ENCODE results near the gene TMEM120B.

The TMEM120B gene

DNA sequence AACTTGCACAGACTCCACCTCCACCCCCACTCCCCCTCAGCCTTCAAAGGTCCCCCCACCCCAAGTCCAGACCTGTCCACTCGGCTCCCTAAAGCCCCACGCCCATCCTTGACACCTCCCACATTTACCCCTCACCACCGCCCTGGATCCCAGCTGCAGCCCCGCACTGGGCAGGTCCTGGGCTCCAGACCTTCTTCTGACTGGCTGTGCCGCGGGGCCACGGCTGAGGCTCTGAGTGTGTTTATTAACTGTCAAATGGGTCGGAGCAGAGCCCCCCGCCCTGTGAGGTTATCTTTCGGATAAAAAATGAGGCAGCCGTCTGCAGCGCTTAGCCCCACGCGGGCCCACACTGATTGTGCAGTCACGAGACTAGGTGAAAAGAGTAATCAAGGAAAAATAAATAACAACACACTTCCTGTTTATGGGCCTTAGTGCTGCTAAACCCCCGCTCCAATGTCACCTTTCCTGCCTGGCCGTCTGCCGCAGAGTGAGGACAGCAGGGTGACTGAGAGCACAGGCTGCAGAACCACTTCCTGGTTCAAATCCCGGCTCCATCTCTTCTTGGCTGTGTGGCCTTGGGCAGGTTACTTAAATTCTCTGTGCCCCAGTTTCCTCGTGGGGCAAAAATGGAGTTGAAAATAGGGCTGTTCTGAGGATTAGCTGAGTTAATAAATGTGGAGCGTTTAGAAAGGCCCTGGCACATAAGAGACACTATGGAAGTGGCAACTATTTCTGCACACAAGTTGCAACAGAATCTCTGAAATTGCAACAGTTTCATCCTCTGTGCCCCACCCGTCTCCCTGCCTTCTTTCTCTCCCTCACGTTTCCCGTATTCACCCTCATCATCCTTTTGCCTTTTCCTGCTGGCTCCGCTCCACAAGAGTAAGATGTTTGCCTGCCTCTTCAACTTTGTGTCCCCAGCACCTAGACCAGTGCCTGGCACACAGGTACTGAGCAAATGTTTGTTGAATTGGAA lies 100.7 kb downstream of the TMEM120B start:
- Mint-ChIP-seq H3K27ac (peak overlapping the region; percentile 68), H3K27me3 (no peaks in the 10 kb centered on the region), H3K4me1 (ENCODE audit: low read depth) (peaks cover 40% of the 10 kb centered on the region), H3K4me3 (peak overlapping the region; percentile 91), H3K9me3 (ENCODE audit: low read depth) (no peaks in the 10 kb centered on the region), H3K36me3 (peaks cover 5% of the 10 kb centered on the region)

DNA sequence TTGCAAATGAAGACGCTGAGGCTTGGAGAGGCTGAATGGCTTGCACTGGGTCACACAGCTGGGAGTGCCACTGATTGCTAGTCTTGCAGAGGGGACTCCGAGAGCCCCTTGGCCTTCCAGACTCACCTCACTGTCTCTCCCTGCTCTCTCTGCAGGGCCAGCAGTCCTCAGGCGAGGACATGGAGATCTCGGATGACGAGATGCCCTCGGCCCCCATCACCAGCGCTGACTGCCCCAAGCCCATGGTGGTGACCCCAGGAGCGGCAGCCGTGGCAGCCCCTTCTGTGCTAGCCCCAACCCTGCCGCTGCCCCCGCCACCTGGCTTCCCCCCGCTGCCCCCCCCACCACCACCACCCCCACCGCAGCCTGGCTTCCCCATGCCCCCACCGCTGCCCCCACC lies 101.4 kb downstream of the TMEM120B start:
- H3K4me1 Mint-ChIP-seq (ENCODE audit: low read depth): peaks cover 37% of the 10 kb centered on the region
- no peak overlapping the region for H3K4me3 Mint-ChIP-seq
- H3K36me3 Mint-ChIP-seq: peaks cover 5% of the 10 kb centered on the region
- H3K9me3 Mint-ChIP-seq (ENCODE audit: low read depth): no peaks in the 10 kb centered on the region
- peak overlapping the region; percentile 68 for H3K27ac Mint-ChIP-seq
- no peaks in the 10 kb centered on the region for H3K27me3 Mint-ChIP-seq

DNA sequence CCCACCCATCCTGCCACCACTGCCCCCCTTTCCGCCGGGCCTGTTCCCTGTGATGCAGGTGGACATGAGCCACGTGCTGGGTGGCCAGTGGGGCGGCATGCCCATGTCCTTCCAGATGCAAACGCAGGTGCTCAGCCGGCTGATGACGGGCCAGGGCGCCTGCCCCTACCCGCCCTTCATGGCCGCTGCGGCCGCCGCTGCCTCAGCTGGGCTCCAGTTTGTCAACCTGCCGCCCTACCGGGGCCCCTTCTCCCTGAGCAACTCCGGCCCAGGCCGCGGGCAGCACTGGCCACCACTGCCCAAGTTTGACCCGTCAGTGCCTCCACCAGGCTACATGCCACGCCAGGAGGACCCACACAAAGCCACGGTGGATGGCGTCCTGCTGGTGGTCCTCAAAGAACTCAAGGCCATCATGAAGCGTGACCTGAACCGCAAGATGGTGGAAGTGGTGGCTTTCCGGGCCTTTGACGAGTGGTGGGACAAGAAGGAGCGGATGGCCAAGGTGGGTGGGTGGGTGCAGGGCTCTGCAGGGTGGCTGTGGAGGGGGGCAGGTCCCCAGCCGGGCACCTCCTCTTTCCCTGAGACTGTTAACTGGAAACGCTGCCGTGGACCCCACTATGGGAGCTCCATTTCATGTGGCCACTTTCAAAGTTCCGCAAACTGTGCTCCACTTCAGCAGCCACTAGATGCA lies 102.0 kb downstream of the TMEM120B start:
- no peaks in the 10 kb centered on the region for H3K27me3 Mint-ChIP-seq
- no peaks in the 10 kb centered on the region for H3K9me3 Mint-ChIP-seq (ENCODE audit: low read depth)
- no peak overlapping the region for H3K27ac Mint-ChIP-seq
- peaks cover 5% of the 10 kb centered on the region for H3K36me3 Mint-ChIP-seq
- H3K4me1 Mint-ChIP-seq (ENCODE audit: low read depth): peaks cover 31% of the 10 kb centered on the region
- no peak overlapping the region for H3K4me3 Mint-ChIP-seq

DNA sequence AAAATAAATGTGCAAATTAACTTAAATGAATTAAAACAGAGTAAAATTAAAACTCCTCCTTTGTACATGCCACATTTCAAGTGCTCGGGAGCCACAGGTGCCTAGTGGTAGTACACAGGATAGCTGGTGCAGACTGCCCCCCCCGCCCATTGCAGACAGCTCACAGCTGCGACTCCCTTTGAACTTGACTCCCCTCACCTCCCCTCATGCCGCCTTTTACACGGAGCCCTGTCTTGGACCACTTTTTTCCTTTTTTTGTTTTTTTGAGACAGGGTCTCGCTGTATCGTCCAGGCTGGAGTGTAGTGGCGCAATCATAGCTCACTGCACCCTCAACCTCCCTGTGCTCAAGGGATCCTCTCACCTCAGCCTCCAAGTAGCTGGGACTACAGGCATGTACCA lies 102.7 kb downstream of the TMEM120B start:
- Mint-ChIP-seq H3K36me3 (peaks cover 5% of the 10 kb centered on the region), H3K4me1 (ENCODE audit: low read depth) (peaks cover 29% of the 10 kb centered on the region), H3K9me3 (ENCODE audit: low read depth) (no peaks in the 10 kb centered on the region), H3K27ac (peak overlapping the region; percentile 46), H3K4me3 (no peak overlapping the region), H3K27me3 (no peaks in the 10 kb centered on the region)

DNA sequence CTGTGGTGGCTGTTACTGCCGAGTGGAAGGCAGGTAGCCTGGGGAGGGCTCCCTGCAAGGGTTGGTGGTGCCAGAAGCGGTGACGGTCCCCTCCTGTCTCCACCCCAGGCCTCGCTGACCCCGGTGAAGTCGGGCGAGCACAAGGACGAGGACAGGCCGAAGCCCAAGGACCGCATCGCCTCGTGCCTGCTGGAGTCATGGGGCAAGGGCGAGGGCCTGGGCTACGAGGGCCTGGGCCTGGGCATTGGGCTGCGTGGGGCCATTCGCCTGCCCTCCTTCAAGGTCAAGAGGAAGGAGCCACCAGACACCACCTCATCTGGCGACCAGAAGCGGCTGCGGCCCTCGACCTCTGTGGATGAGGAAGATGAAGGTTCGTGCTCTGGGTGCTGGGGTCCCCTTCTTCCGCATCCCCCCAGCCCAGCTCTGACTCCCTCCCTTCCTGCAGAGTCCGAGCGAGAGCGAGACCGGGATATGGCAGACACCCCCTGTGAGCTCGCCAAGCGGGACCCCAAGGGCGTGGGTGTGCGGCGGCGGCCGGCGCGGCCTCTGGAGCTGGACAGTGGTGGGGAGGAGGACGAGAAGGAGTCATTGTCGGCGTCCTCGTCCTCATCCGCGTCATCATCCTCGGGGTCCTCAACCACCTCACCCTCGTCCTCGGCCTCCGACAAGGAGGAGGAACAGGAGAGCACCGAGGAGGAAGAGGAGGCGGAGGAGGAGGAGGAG lies 104.5 kb downstream of the TMEM120B start:
- Mint-ChIP-seq H3K27me3 (no peaks in the 10 kb centered on the region), H3K9me3 (ENCODE audit: low read depth) (no peaks in the 10 kb centered on the region), H3K4me3 (no peak overlapping the region), H3K36me3 (peaks cover 2% of the 10 kb centered on the region), H3K4me1 (ENCODE audit: low read depth) (peaks cover 24% of the 10 kb centered on the region), H3K27ac (no peak overlapping the region)

DNA sequence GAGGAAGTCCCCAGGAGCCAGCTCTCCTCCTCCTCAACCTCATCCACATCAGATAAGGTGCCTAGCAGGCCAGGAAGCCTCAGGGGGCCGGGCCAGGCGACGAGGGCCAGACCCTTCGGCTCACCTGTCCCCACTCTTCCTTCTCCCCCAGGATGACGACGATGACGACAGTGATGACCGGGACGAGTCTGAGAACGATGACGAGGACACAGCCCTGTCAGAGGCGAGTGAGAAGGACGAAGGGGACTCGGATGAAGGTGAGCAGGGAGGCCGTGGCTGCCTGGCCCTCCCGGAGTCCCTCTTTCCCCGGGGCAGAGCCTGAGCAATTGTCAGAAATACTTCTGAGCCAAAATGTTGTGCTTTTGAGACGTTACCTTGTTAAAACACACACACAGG lies 105.1 kb downstream of the TMEM120B start:
- H3K27me3 Mint-ChIP-seq: no peaks in the 10 kb centered on the region
- H3K4me1 Mint-ChIP-seq (ENCODE audit: low read depth): peaks cover 20% of the 10 kb centered on the region
- H3K36me3 Mint-ChIP-seq: peaks cover 2% of the 10 kb centered on the region
- no peaks in the 10 kb centered on the region for H3K9me3 Mint-ChIP-seq (ENCODE audit: low read depth)
- no peak overlapping the region for H3K4me3 Mint-ChIP-seq
- no peak overlapping the region for H3K27ac Mint-ChIP-seq

DNA sequence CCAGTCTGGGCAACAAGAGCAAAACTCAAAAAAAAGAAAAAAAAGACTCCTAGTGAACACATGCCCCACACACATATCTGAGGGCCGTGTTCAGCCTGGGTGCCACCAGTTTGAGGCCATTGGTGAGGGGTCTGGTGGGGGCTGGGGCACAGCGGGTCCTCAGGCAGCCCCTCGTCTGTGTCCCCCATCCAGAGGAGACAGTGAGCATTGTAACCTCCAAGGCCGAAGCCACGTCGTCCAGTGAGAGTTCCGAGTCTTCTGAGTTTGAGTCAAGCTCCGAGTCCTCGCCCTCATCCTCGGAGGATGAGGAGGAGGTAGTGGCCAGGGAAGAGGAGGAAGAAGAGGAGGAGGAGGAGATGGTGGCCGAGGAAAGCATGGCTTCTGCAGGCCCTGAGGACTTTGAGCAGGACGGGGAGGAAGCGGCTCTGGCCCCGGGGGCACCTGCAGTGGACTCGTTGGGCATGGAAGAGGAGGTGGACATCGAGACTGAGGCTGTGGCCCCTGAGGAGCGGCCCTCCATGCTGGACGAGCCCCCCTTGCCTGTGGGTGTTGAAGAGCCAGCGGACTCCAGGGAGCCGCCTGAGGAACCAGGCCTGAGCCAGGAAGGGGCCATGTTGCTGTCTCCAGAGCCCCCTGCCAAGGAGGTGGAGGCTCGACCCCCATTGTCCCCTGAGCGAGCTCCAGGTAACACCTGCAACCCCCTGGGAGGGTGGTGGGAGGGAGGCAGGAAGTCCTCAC lies 106.8 kb downstream of the TMEM120B start:
- Mint-ChIP-seq H3K27me3 (no peaks in the 10 kb centered on the region), H3K36me3 (peaks cover 2% of the 10 kb centered on the region), H3K9me3 (ENCODE audit: low read depth) (no peaks in the 10 kb centered on the region), H3K4me1 (ENCODE audit: low read depth) (peaks cover 9% of the 10 kb centered on the region), H3K4me3 (no peak overlapping the region), H3K27ac (no peak overlapping the region)

DNA sequence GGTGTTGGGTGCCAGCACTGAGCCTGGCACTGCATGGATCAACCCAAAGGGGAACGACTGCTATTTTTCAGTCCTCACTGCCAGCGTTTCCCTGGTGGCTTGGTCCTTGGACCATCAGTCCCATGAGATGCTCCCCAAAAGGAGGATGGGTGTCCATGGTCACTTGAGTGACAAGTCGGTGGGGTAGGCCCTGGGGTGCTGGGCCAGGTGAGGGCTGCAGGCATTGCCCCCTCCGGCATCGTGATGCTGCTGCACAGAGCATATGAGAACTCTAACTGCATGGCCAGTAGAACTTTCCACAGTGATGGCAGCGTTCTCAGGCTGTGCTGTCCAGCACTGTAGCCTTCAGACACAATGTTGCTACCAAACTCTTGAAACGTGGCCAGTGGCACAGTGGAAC lies 107.5 kb downstream of the TMEM120B start:
- Mint-ChIP-seq H3K36me3 (peaks cover 2% of the 10 kb centered on the region), H3K27me3 (no peaks in the 10 kb centered on the region)

DNA sequence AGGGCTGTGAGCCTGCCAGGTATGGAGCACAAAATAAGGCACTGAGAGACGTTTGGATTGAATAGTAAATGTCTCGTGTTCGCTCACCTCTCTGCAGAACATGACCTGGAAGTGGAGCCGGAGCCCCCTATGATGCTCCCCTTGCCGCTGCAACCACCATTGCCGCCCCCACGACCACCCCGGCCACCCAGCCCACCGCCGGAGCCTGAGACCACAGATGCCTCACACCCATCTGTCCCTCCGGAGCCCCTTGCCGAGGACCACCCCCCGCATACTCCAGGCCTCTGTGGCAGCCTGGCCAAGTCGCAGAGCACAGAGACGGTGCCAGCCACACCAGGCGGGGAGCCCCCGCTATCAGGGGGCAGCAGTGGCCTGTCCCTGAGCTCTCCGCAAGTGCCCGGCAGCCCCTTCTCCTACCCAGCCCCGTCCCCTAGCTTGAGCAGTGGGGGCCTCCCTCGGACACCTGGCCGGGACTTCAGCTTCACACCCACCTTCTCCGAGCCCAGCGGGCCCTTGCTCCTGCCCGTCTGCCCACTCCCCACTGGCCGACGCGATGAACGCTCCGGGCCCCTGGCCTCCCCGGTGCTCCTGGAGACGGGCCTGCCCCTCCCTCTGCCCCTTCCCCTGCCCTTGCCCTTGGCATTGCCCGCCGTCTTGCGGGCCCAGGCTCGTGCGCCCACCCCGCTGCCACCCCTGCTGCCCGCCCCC lies 110.0 kb downstream of the TMEM120B start:
- Mint-ChIP-seq H3K36me3 (no peaks in the 10 kb centered on the region), H3K4me1 (ENCODE audit: low read depth) (peaks cover 2% of the 10 kb centered on the region)

More for the DNA sequence above, 107.5 kb downstream of the TMEM120B start:
- Mint-ChIP-seq H3K4me3 (no peak overlapping the region), H3K9me3 (ENCODE audit: low read depth) (no peaks in the 10 kb centered on the region), H3K27ac (no peak overlapping the region), H3K4me1 (ENCODE audit: low read depth) (peaks cover 9% of the 10 kb centered on the region)

DNA sequence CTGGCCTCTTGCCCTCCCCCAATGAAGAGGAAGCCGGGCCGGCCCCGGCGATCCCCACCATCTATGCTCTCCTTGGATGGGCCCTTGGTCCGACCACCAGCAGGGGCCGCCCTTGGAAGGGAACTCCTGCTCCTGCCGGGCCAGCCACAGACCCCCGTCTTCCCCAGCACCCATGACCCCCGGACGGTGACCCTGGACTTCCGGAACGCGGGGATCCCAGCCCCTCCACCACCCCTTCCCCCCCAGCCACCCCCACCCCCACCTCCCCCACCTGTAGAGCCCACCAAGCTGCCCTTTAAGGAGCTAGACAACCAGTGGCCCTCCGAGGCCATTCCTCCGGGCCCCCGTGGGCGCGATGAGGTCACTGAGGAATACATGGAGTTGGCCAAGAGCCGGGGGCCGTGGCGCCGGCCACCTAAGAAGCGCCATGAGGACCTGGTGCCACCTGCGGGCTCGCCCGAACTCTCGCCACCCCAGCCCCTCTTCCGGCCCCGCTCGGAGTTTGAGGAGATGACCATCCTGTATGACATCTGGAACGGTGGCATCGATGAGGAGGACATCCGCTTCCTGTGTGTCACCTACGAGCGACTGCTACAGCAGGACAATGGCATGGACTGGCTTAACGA lies 110.7 kb downstream of the TMEM120B start:
- no peak overlapping the region for H3K4me3 Mint-ChIP-seq
- H3K27ac Mint-ChIP-seq: no peak overlapping the region
- H3K36me3 Mint-ChIP-seq: no peaks in the 10 kb centered on the region

More for the DNA sequence above, 110.0 kb downstream of the TMEM120B start:
- Mint-ChIP-seq H3K4me3 (no peak overlapping the region), H3K9me3 (ENCODE audit: low read depth) (no peaks in the 10 kb centered on the region), H3K27me3 (no peaks in the 10 kb centered on the region), H3K27ac (no peak overlapping the region)

DNA sequence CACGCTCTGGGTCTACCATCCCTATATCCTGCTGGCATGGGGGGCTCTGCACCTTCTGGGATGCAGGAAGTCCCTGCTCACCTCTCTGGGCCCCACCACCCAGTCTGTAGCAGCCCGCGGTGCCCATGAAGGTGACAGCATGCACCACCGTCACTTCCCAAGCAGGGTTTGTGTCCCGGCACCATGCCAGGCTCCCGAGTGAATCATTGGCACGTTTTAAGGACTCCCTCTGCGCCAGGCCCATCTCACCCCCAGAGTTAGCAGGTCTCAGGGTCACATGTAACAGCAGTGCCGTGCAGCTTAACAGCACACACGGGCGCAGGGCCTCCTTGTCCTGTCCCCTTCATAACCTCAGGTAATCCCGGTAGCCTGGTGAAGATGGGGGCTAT lies 111.2 kb downstream of the TMEM120B start:
- Mint-ChIP-seq H3K27ac (no peak overlapping the region), H3K4me3 (no peak overlapping the region)

More for the DNA sequence above, 110.7 kb downstream of the TMEM120B start:
- Mint-ChIP-seq H3K27me3 (no peaks in the 10 kb centered on the region), H3K9me3 (ENCODE audit: low read depth) (no peaks in the 10 kb centered on the region), H3K4me1 (ENCODE audit: low read depth) (peaks cover 2% of the 10 kb centered on the region)

DNA sequence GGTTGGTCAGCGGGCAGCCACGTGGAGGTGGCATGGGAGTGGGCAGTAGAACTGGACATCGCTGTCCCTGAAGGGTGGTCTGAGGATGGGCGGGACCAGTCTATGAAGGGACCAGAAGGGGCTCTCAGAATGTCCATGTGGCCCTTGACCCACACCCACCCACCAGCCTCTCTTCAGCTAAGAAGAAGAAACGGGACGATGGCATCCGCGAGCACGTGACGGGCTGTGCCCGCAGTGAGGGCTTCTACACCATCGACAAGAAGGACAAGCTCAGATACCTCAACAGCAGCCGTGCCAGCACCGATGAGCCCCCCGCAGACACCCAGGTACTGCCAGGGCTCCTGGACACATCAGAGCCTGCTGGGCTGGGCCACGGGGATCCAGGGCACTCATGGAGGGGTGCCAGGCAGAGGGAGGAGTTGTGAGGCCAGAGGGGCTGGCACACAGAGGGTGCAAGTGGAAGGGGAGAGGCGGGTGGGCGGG lies 112.5 kb downstream of the TMEM120B start:
- Mint-ChIP-seq H3K9me3 (ENCODE audit: low read depth) (no peaks in the 10 kb centered on the region), H3K36me3 (peaks cover 4% of the 10 kb centered on the region), H3K4me1 (ENCODE audit: low read depth) (peaks cover 2% of the 10 kb centered on the region), H3K27me3 (no peaks in the 10 kb centered on the region), H3K27ac (no peak overlapping the region), H3K4me3 (no peak overlapping the region)

More for the DNA sequence above, 111.2 kb downstream of the TMEM120B start:
- peaks cover 2% of the 10 kb centered on the region for H3K4me1 Mint-ChIP-seq (ENCODE audit: low read depth)
- H3K27me3 Mint-ChIP-seq: no peaks in the 10 kb centered on the region
- H3K36me3 Mint-ChIP-seq: peaks cover 3% of the 10 kb centered on the region
- H3K9me3 Mint-ChIP-seq (ENCODE audit: low read depth): no peaks in the 10 kb centered on the region

DNA sequence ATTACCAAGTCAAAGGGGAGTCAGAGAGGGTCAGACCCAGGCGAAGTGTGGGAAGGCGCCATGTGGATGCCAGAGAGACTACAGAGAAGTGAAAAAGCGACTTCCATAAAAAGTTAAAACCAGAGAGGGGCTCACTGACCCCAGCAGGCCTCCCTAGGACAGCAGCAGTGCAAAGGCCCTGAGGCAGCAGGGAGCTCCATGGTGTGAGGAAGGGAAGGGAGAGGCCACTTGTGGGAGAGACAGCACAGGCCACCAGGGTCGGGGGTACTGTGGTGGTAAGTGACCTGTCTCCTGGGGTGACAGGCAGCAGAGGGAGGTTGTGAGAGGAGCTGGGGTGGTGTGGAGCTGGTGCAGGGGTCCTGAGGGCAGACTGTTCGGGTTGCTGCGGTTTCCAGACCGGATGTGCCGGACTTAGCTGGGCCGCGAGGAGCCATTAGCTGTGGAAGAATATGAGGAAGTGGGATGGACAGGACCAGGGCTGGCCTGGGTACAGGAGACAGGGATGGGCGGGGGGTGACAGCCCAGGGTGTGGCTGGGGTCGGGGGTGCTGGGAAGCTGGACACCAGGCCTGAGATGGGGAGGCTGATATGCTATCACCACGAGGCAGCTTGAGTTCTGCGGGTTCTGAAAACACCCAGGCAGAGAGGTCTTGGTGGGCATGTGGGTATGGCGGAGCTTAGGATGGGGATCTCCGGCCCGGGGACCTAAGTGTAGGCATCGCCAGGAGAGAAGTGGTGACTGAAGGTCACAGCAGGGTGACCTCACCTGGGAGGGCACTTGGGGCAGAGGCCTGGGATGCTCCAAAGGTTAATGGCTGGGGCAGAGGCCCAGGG lies 114.0 kb downstream of the TMEM120B start:
- Mint-ChIP-seq H3K9me3 (ENCODE audit: low read depth) (no peaks in the 10 kb centered on the region), H3K27me3 (no peaks in the 10 kb centered on the region), H3K27ac (peak overlapping the region; percentile 41), H3K4me1 (ENCODE audit: low read depth) (no peaks in the 10 kb centered on the region), H3K36me3 (peaks cover 4% of the 10 kb centered on the region), H3K4me3 (no peak overlapping the region)

All from activated naive CD8-positive, alpha-beta T cell (primary cell).